IPS-18c (cell line): Measurements from ENCODE around the gene BFSP2.
"Not testable (repeated sequence)": the region's sequence is repeated elsewhere in the genome, so short reads cannot be mapped to it uniquely, and the experiment has no call there.

Source experiments
- H3K4me3 ChIP-seq: 2 replicates; pipeline ENCODE4 v1.7.0; 2013; ENCODE audit warnings: low read depth, mild to moderate bottlenecking, low read length, moderate library complexity; ENCODE audit not compliant: insufficient read depth
- H3K9me3 ChIP-seq: one replicate; pipeline ENCODE4 v1.6.1; 2013; ENCODE audit warnings: mild to moderate bottlenecking, low read length, moderate library complexity; ENCODE audit not compliant: control insufficient read depth, insufficient read depth

Gene BFSP2

DNA sequence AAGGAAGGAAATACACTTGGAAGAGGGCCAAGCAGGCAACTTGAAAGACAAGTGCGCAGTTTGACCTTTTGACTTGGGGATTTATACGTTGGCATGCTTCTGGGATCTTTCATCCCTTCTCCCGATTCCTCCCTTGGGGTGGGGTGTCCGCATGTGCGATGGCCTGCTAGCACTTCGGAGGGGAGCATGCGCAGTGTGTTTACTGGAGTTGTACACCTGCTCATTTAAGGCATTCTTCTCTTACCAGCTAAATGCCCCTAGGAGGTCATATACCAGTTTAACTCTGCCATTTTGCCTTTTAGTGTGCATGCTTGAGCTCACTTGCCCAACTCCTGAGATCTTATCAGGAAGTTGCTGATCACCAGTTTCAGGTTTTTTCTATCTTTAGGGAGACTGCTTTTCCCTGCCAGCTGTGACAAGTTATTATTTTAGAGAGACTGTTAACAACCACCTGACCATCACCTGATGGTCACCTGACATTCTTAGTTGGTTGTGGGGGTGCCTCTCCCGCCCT is 63.5 kb downstream of the BFSP2 start:
- Histone ChIP-seq H3K4me3 (no peak overlapping the region), H3K9me3 (no peaks in the 10 kb centered on the region)

DNA sequence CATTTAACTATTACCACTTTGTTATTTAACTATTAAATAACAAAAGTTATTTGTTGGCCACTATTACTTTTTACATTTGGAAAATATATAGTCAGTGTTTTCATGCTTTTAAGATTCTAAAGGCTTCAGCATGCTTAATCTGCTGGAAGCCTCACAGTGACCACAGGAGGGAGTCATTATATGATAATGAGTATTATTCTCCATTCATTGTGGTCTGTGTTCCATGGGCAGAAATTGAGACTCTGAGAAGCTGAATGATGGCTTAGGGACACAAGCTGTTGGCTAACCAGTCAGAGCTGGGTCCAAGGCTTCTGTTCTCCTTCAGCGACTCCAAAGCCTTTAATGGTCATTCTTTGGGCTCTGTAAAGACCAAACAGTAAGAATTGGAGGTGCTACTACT is 64.7 kb downstream of the BFSP2 start:
- H3K4me3 ChIP-seq = no peak overlapping the region
- no peaks in the 10 kb centered on the region for H3K9me3 ChIP-seq

DNA sequence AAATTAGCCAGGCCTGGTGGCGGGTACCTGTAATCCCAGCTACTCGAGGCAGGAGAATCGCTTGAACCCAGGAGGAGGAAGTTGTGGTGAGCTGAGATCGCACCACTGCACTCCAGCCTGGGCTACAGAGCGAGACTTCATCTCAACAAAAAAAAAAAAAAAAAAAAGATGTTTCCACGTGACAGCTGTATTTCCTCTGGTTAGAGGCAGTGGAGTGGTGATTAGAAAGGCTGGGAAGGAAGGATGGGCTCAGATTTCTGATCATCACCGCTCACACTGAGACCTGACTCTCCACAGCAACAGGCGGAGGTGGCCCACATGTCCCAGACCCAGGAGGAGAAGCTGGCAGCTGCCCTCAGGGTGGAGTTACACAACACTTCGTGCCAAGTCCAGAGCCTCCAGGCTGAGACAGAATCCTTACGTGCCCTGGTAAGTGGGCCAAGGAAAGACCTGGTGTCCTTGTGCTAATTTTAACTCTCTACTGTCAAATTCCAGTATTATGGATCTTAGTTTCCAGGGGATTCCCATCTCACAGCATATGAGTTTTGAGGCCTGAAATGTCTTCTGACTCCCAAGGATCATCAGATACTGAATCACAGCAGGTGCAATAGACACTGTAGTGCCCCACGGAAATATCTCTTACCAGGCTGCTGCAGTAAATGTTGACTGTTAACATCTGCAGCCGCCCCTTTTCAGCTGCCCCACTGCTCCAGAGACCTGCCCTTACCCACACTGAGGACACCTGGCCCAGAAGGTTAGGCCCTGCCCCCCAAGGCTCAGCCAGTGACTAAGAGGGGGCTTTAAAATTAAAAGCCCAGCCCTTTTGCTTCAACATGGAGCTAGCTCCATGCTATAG is 66.9 kb downstream of the BFSP2 start:
- Histone ChIP-seq H3K4me3 (no peak overlapping the region), H3K9me3 (no peaks in the 10 kb centered on the region)

DNA sequence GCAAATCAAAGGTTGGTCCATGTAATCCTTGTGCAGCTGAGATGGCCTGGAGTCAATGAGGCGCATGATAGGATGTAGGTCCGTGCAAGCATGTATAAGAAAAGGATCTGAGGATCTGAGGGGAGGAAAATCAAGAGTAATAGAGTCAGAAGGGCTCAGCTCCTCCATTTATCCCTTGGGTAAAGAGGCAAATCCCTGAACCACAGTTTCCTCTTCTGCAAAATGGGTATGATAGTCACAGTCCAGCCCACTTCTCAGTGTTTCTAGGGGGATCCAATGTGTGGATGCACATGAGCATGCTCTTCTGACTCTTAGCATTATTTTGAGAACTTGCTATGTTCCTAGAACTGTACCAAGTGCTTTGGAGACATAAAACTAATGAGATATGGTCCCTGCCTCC is 67.9 kb downstream of the BFSP2 start:
- Histone ChIP-seq H3K4me3 (no peak overlapping the region), H3K9me3 (no peaks in the 10 kb centered on the region)

DNA sequence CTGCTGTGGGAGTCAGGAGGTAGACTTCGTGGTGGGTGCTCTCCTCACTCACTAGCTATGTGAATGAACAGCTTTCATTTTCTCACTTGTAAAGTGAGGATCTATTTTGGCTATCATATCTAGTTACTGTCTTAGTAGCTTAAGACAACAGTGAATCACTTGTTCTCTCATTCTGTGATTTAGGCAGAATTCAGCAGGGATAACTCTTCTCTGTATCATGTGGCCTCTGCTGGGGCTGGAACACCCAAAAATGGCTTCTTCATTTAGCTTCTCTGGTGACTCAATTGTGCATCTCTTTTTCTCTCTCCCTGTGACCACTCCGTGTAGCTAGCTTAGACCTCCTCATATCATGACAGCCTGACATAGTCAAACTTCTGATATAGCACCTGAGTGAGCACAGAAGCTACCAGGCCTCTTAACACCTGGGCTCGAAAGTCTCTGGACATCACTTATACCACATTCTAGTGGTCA is 68.4 kb downstream of the BFSP2 start:
- Histone ChIP-seq H3K9me3 (no peaks in the 10 kb centered on the region), H3K4me3 (no peak overlapping the region)

DNA sequence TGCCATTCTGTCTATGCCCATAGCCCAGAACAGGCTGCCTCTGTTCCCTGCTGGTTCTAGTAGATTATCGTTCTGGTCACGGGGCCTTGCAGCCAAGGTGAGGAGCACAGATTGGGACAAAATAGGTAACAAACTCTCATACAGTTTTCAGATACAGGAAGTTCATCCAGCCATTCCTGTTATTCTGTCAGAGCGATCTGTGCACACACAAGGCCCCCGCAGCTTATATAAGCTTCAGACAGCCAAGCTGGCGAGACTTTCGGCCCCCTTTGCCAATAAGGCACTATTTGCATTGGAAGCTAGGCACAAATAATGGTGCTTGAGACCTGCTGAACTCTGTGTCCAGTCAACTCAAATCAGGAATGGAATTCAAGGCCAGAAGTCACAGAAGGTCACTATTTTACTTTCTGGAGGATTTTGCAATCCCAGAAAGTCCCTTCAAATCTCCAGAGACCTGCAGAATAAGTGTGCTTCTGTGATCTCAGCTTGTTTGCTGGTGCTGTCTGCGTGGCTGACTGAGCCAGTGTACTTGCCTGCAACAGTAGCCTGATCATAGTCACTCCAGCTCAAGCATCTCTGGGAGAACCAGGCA is 69.4 kb downstream of the BFSP2 start:
- Histone ChIP-seq H3K9me3 (no peaks in the 10 kb centered on the region), H3K4me3 (no peak overlapping the region)

DNA sequence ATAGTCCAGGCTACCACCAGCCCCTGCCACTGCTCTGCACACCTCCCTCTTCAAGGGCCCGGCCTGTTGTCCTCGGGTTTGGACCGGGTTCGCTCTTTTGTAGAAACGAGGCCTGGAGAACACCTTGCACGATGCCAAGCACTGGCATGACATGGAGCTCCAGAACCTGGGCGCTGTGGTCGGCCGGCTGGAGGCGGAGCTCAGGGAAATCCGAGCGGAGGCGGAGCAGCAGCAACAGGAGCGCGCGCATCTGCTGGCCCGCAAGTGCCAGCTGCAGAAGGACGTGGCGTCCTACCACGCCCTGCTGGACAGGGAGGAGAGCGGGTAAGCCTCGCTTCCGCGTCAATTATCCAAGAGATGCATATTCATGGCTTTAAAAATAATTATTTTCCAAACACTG is 72.4 kb downstream of the BFSP2 start:
- H3K4me3 ChIP-seq = peak overlapping the region; percentile 31; the same call in 1 of the 2 replicates

DNA sequence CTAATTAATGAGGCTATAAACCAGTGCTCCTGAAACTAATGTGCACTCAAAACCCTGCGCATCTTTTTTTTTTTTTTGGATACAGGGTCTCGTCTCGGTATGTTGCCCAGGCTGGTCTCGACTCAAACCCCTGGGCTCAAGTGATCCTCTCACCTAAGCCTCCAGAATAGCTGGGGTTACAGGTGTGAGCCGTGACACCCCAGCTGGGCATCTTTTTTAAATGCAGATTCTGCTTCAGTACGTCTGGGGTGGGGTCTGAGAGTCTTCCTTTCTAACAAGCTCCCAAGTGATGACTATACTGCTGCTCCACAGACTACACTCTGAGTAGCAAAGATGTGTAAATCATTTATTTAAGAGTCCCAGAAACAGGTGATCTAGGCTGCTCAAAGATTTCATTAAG is 73.0 kb downstream of the BFSP2 start:
- no peaks in the 10 kb centered on the region for H3K9me3 ChIP-seq
- no peak overlapping the region for H3K4me3 ChIP-seq

More for the DNA sequence above, 72.4 kb downstream of the BFSP2 start:
- H3K9me3 ChIP-seq = no peaks in the 10 kb centered on the region

DNA sequence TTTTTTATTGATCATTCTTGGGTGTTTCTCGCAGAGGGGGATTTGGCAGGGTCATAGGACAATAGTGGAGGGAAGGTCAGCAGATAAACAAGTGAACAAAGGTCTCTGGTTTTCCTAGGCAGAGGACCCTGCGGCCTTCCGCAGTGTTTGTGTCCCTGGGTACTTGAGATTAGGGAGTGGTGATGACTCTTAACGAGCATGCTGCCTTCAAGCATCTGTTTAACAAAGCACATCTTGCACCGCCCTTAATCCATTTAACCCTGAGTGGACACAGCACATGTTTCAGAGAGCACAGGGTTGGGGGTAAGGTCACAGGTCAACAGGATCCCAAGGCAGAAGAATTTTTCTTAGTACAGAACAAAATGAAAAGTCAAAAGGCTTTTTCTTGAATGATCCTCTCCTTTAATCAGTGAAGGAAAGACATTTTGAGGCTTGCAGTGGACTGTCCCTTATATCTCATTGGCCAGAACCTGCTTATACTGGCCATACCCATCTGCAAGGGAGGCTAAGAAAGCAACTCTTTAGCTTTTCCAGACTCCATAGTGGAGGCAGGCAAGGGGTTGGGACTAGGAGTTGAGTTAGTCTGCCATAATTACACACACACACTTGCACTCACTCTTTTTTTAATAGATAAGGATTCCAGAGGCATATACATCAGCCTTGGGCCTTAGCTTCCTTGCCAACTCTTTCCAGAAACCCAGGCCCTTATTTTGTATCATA is 73.8 kb downstream of the BFSP2 start:
- not testable (repeated sequence) for H3K9me3 ChIP-seq, H3K4me3 ChIP-seq

DNA sequence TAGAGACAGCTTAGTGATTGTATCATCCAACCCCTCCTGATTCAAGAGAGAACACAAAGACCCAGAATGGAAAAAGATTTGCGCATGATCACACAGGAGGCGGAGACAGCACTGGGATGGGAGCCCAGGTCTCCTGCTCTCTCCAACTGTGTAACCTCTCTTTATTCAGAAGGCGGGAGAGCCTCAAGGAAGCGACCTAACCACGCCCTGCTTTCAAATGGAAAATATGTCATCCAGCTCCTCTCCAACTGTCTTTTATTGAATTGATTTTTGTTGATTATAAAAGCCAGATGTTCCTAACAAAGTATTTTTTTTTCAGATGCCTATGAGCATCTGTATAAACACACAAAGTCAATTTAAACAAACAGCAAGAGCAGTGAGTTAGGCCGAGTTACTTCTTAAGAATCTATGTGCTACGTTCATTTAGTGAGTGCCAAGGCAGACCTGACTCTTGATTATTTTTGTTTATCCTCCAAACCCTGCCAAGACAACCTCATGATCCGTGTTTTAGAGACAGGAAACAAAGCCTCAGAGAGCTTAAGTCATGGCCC is 74.5 kb downstream of the BFSP2 start:
- no peak overlapping the region for H3K4me3 ChIP-seq
- H3K9me3 ChIP-seq = no peaks in the 10 kb centered on the region

DNA sequence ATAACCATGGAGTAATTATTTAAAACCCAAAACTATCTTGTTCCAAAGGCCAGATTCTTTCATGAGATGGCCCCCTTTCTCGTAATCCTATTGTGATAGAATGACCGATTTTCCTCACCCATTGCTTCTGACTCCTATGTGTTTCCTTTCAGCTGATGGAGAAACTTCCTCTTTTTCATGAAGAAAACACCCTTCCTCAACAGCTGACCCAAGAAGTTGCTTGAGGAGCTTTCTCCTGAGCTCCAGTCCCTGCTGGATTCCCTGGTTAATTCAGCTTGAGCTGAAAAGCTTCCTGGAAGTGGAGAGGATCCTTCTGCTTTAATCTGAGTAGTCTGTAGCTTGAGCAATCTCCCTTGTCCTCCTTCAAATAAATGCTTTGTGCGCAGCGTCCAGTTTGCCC is 75.0 kb downstream of the BFSP2 start:
- no peaks in the 10 kb centered on the region for H3K9me3 ChIP-seq
- no peak overlapping the region for H3K4me3 ChIP-seq

DNA sequence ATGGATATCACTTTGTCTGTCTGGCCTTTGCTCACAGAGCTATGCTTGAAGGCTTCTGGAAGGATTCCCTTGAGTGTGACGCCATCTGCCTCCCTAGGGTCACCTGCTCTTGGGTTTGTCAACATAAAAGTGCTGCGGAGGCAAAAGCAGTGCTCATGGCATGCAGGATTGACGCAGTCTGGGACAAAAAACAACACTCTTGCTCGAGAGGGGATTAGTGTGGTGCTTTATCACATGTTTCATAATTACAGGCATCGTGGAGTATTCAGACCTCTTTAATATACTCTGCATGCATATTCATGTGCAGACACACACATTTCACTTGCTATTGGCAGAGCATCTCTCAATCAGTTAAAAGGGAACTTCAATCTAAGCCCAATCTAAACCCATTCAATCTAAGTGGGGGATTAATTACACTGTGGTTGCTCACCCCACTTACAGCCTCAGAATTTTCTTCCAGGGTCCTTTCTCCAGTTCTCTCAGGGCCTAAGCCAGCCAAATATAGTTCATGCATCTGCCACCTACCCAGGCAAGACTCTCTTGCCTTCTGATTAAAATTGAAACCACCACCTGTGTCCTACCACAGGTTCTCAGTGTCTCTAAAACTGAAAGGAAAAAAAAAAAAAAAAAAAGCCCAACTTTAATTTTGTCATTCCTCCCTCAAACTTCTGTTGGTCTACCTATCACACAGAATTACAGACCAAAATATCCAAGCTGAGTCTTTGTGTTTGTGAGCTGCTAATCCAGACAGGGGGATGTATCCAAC is 75.6 kb downstream of the BFSP2 start:
- no peak overlapping the region for H3K4me3 ChIP-seq
- H3K9me3 ChIP-seq = no peaks in the 10 kb centered on the region

DNA sequence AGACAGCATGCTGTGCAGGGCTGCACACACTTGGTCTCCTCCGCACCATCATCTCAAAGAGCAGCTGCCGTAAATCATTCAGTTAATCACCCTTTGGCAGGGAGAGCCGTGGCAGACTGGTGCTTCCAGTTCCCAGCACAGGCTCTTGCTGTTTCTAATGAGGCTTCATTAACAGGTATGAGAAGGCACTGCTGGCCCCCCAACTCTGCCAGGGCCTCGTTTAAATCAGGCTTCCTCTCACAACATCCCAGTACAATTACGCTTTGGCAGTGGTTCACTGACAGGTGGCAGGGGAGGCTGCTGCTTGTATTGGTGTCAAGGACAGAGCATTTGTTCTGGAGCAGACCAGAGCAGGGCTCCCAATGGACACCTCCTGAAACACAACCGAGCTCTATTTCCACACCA is 77.1 kb downstream of the BFSP2 start:
- Histone ChIP-seq H3K9me3 (no peaks in the 10 kb centered on the region), H3K4me3 (no peak overlapping the region)

DNA sequence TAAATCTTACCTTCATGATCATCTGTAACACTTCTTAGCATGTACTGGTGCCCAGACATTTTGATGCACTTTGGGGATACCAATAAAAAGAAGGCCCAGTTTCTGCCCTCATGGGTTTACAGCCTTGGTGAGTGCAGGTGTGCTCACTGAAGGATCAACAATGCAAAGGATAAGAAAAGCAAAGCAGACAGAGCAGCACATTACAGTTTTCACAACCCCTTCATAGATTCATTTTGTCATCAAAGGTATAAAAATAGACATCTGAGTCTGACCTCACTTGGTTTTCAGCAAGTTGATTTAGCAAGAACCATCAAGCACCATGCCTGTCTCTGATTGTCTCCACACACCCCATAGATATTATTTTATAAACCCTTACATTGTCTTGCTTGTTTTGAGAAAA is 77.6 kb downstream of the BFSP2 start:
- no peaks in the 10 kb centered on the region for H3K9me3 ChIP-seq
- no peak overlapping the region for H3K4me3 ChIP-seq

DNA sequence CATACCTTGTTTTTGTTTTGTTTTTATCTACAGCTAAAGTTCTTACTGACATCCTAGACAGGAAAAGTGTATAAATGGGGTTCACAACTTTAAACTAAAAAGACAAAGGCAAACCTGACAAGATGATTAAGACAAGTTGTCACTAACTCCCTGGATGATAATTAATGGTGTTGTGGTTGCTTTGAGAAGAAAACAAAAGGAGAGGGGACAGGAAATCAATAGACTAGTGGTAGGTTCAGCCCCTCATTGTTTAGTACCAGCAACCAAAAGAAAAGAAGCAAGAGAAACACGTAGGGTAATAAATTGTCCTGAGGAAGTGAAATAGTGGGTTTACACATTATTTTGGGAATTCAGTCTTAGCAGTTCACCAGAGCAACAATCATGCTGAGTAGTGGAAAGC is 78.8 kb downstream of the BFSP2 start:
- Histone ChIP-seq H3K4me3 (no peak overlapping the region), H3K9me3 (no peaks in the 10 kb centered on the region)

DNA sequence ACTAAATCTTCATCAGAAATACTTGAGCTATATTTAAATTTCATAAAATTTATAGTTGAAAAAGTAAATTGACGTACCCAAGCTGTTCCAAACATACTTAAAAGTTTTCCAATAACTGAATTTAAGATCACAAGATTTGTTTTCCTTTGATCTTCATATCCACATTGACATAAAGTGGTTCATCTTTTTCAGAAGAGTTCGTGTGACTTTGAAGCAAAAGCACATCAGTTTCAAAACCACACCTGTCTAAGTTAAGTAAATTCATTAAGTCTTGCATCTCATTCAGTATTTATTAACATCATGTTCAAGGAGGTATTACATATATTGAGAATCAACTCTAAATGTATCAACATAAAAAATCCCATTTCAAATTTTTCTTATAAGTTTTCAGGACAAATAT is 79.5 kb downstream of the BFSP2 start:
- no peaks in the 10 kb centered on the region for H3K9me3 ChIP-seq
- no peak overlapping the region for H3K4me3 ChIP-seq
